Kidney (tissue), 14 donors: ENCODE data around the gene E2F2. TPM values are rescaled to one million over a fixed set of nuclear protein-coding genes. Genes with fewer than 3 reads are reported as not detected.

Experiments used
- DNase-seq, 5 donors: peaks; one replicate each; pipeline ENCODE4 v3.0.0-alpha.2; 2013 to 2020
- FAIRE-seq: peaks from 2 replicates; lab custom pipeline; 2012; peaks lifted over from hg19 to GRCh38; lab: Jason Lieb, UNC
- H3K27ac ChIP-seq, 2 donors: one replicate each; pipeline ENCODE4 v1.7.0; 2013; ENCODE audit warnings: low read depth in 2 of 2, low read length in 2 of 2, inconsistent platforms in 1 of 2
- H3K27me3 ChIP-seq: one replicate; pipeline ENCODE4 v1.7.1; 2013; ENCODE audit warnings: low read length, inconsistent platforms; ENCODE audit not compliant: control insufficient read depth, insufficient read depth
- H3K36me3 ChIP-seq, 3 donors: one replicate each; pipeline versions ENCODE4 v1.7.0 to v1.7.1; 2013; ENCODE audit warnings: low read length in 3 of 3, control low read depth in 1 of 3, inconsistent platforms in 1 of 3; ENCODE audit not compliant: insufficient read depth in 3 of 3, control insufficient read depth in 2 of 3
- H3K4me1 ChIP-seq, 3 donors: one replicate each; pipeline versions ENCODE4 v1.7.0 to v1.7.1; 2013; ENCODE audit warnings: low read length in 3 of 3, inconsistent platforms in 1 of 3, low read depth in 1 of 3; ENCODE audit not compliant: control insufficient read depth in 2 of 3, insufficient read depth in 2 of 3
- H3K4me3 ChIP-seq, 3 donors: one replicate each; pipeline versions ENCODE4 v1.7.0 to v1.8.1; 2013; ENCODE audit warnings: low read length in 3 of 3, control low read depth in 1 of 3, inconsistent platforms in 1 of 3
- H3K9ac ChIP-seq, 3 donors: one replicate each; pipeline versions ENCODE4 v1.7.0 to v1.7.1; 2013; ENCODE audit warnings: low read length in 3 of 3, control low read depth in 1 of 3, inconsistent platforms in 1 of 3
- H3K9me3 ChIP-seq, 3 donors: one replicate each; pipeline versions ENCODE4 v1.7.0 to v1.7.1; 2013; ENCODE audit warnings: low read length in 3 of 3, control low read depth in 1 of 3, inconsistent platforms in 1 of 3; ENCODE audit not compliant: control insufficient read depth in 2 of 3, insufficient read depth in 1 of 3
- CTCF ChIP-seq: IDR thresholded peaks from 3 replicates; pipeline ENCODE4 v1.5.1; 2012; ENCODE audit warnings: mild to moderate bottlenecking, moderate library complexity, borderline replicate concordance; ENCODE audit not compliant: insufficient read depth; ENCODE audit errors: extremely low read depth
- intact Hi-C: fragments of 100-400 bp; cut with DNase I; formaldehyde crosslinking; loops from one replicate; pipeline ENCODE4 v1.11.1; 2022
- polyA plus RNA-seq: library from polyadenylated mRNA; stranded (reverse); fragments of 350-450 nt; fragmentation: Illumina TruSeq; extraction: RNeasy Lipid Tissue Mini Kit (QIAGEN cat#74804); gene quantifications from one replicate; pipeline ENCODE4 v1.2.3, GENCODE V29; 2014; ENCODE audit warnings: low read depth, low replicate concordance; ENCODE audit not compliant: insufficient read depth
- total RNA-seq: library from RNA; stranded (reverse); fragmentation: NEBNext Ultra II Directional; extraction: Animal tissue kit (Norgen Biotek cat#: 25700); gene quantifications from one replicate; pipeline ENCODE4 v1.2.1, GENCODE V29; 2021
- donor health status: control.
- donor health status: control.
- donor health status: control.
- donor health status: control.
- donor health status: control.
- donor health status: DM: yes; HTN: yes; CAD: no.
- donor health status: Normal renal cell carcinoma (clear cell type).

Gene E2F2
- total and polyA plus RNA-seq, 2 donors from 2014 or later: 0.50 TPM; not detected in 1

- no peak overlapping the region for H3K27ac ChIP-seq
- FAIRE-seq: no peak
- TF ChIP-seq CTCF: no peak
- no peak overlapping the region for H3K9ac ChIP-seq
- intact Hi-C loops: no loop called here
- H3K36me3 ChIP-seq: no peaks in the 10 kb centered on the region
- H3K27me3 ChIP-seq: no peaks in the 10 kb centered on the region
- DNase-seq: no peak
- no peak overlapping the region for H3K4me3 ChIP-seq
- peaks cover 6 to 16% (median 7%) of the 10 kb centered on the region in 3 donors for H3K4me1 ChIP-seq
- no peaks in the 10 kb centered on the region for H3K9me3 ChIP-seq
These were observed 43.3 kb upstream of the E2F2 start for GRCh38 chr1:23574265-23574754.

GRCh38 chr1:23573574-23574182, 42.6 kb upstream of the E2F2 start:
- Histone ChIP-seq H3K9me3 (no peaks in the 10 kb centered on the region), H3K4me3 (no peak overlapping the region), H3K9ac (no peak overlapping the region), H3K27ac (no peak overlapping the region), H3K36me3 (no peaks in the 10 kb centered on the region), H3K27me3 (no peaks in the 10 kb centered on the region), H3K4me1 (peaks cover 7 to 16% (median 9%) of the 10 kb centered on the region in 3 donors)
- FAIRE-seq (no peak), DNase-seq (no peak)
- TF ChIP-seq CTCF: no peak
- intact Hi-C loops: no loop called here

DNA sequence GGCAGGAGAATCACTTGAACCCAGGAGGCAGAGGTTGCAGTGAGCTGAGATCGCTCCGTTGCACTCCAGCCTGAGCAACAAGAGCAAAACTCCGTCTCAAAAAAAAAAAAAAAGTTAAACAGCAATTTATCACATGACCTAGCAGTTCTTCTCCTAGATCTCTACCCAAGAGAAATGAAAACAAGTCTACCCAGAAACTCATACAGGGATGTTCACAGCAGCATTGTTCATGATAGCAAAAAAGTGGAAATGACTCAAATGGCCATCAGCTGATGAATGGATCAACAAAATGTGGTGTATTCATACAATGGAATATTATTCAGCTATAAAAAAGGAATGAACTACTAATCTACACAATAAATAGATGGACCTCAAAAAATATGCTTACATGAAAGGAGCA, 40.4 kb upstream of the E2F2 start:
- no peak overlapping the region for H3K27ac ChIP-seq
- H3K4me1 ChIP-seq: peaks cover 1 to 6% (median 3%) of the 10 kb centered on the region in 3 donors
- DNase-seq (no peak), FAIRE-seq (no peak)
- intact Hi-C loops: no loop called here
- TF ChIP-seq CTCF: no peak
- H3K36me3 ChIP-seq: no peaks in the 10 kb centered on the region
- no peaks in the 10 kb centered on the region for H3K27me3 ChIP-seq
- no peak overlapping the region for H3K9ac ChIP-seq
- H3K4me3 ChIP-seq: no peak overlapping the region
- no peaks in the 10 kb centered on the region for H3K9me3 ChIP-seq
